CD4-positive, CD25-positive, alpha-beta regulatory T cell (primary cell): Measurements from ENCODE around the gene MAPK8IP1. TPM values are rescaled to one million over a fixed set of nuclear protein-coding genes. Genes with fewer than 3 reads are reported as not detected.

ENCODE experiments used
- ATAC-seq, 2 donors: fragments of 150-1000 bp; cut with Tn5 transposase; one replicate each; pipeline ENCODE4 v1.10.0; 2021; ENCODE audit warnings: low read depth in 2 of 2, moderate number of reproducible peaks in 2 of 2, moderate library complexity in 1 of 2
- DNase-seq, 3 donors: peaks; one replicate each; pipeline versions ENCODE4 v3.0.0 to v3.0.0-alpha.2; 2012 to 2022; ENCODE audit warnings: mixed read lengths in 1 of 3
- H3K27ac ChIP-seq: one replicate; pipeline ENCODE4 v1.7.0; 2013; ENCODE audit warnings: mild to moderate bottlenecking, low read length; ENCODE audit not compliant: insufficient read depth, poor library complexity, severe bottlenecking
- H3K27me3 ChIP-seq: one replicate; pipeline ENCODE4 v1.7.0; 2013; ENCODE audit warnings: low read length; ENCODE audit not compliant: control insufficient read depth, insufficient read depth
- H3K36me3 ChIP-seq: one replicate; pipeline ENCODE4 v1.7.0; 2013; ENCODE audit warnings: mild to moderate bottlenecking, low read length, moderate library complexity; ENCODE audit not compliant: control insufficient read depth, insufficient read depth
- H3K4me1 ChIP-seq: 2 replicates; pipeline ENCODE4 v1.7.0; 2013; ENCODE audit warnings: mild to moderate bottlenecking, low read length; ENCODE audit not compliant: insufficient read depth, control insufficient read depth, poor library complexity, severe bottlenecking
- H3K4me3 ChIP-seq: one replicate; pipeline ENCODE4 v1.7.0; 2013; ENCODE audit warnings: low read depth, mild to moderate bottlenecking, low read length, moderate library complexity
- H3K9me3 ChIP-seq, 2 experiments: 1 replicate in 1 of 2; 2 replicates in 1 of 2; pipeline ENCODE4 v1.7.0; 2013; ENCODE audit warnings: low read length in 2 of 2, mild to moderate bottlenecking in 1 of 2, moderate library complexity in 1 of 2; ENCODE audit not compliant: control insufficient read depth in 2 of 2
- H3K27ac Mint-ChIP-seq, 3 donors: one replicate each; pipeline ENCODE4 v1.8.0; 2020 to 2022; ENCODE audit warnings: mild to moderate bottlenecking in 3 of 3, mixed read lengths in 3 of 3, moderate library complexity in 2 of 3
- H3K27me3 Mint-ChIP-seq: one replicate; pipeline ENCODE4 v1.8.0; 2022; ENCODE audit warnings: mild to moderate bottlenecking, mixed read lengths
- H3K36me3 Mint-ChIP-seq: one replicate; pipeline ENCODE4 v1.8.0; 2020; ENCODE audit warnings: mixed read lengths
- H3K4me1 Mint-ChIP-seq, 4 donors: one replicate each; pipeline ENCODE4 v1.8.0; 2020 to 2022; ENCODE audit warnings: mixed read lengths in 4 of 4, mild to moderate bottlenecking in 1 of 4
- H3K4me3 Mint-ChIP-seq, 4 donors: one replicate each; pipeline ENCODE4 v1.8.0; 2020 to 2022; ENCODE audit warnings: mild to moderate bottlenecking in 4 of 4, mixed read lengths in 4 of 4, moderate library complexity in 3 of 4
- H3K9me3 Mint-ChIP-seq, 7 donors: one replicate each; pipeline ENCODE4 v1.8.0; 2020 to 2022; ENCODE audit warnings: mixed read lengths in 7 of 7, mild to moderate bottlenecking in 3 of 7, moderate library complexity in 2 of 7
- polyA plus RNA-seq, 4 donors: library from polyadenylated mRNA; unstranded; fragments of 300-500 nt; fragmentation: Illumina TruSeq; gene quantifications; one replicate each; pipeline ENCODE4 v1.2.3, GENCODE V29; 2021
- total RNA-seq: library from RNA; stranded (reverse); gene quantifications from one replicate; pipeline ENCODE4 v1.2.3, GENCODE V29; 2022

MAPK8IP1 gene
- total and polyA plus RNA-seq, 5 donors from 2014 or later: 0.18 to 4.1 TPM; not detected in 3

DNA sequence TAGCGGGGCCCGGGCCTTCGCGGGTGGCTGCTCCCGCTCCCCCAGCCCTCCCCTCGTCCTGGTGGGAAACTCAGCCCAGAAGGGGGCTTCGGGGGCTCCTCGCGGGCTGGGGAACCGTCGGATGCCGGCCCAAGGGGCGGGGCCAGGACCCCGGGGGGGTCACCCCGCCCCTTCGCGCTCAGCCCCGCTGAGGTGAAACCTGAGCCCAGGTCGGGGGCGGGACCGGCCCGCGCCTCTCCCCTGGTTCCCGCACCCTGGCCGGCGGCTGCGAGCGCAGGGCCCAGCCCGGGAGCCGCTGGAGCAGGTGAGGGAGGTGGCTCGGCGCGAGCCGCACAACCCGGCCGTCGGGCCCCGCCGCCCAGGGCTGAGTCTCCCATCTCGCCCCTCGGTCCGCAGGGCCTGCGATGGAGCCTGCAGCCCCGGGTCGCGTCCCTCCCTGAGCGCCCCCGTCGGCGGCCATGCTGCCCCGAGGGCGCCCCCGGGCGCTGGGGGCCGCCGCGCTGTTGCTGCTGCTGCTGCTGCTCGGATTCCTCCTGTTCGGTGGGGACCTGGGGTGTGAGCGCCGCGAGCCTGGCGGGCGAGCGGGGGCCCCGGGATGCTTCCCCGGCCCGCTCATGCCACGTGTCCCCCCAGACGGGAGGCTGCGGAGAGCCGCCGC, 37.1 kb downstream of the MAPK8IP1 start, which contains the start of gene LARGE2:
Gene LARGE2 (plus strand): TSS at position 232 of the 658 bp plus-strand sequence. CDS start 227 bp downstream, at position 459.
- DNase-seq (peak in 1 of 3 donors; percentile 37), ATAC-seq (no peak)
- H3K9me3 Mint-ChIP-seq: peaks cover 0 to 2% (median 0%) of the 10 kb centered on the region in 7 donors
- H3K36me3 Mint-ChIP-seq: peaks cover 3% of the 10 kb centered on the region
- Histone ChIP-seq H3K4me1 (peaks cover 45% of the 10 kb centered on the region), H3K27ac (peak within 1 kb of the TSS; percentile 14), H3K4me3 (no peak within 1 kb of the TSS), H3K27me3 (no peaks in the 10 kb centered on the region), H3K9me3 (no peaks in the 10 kb centered on the region), H3K36me3 (no peaks in the 10 kb centered on the region)
- H3K27me3 Mint-ChIP-seq: peaks cover 37% of the 10 kb centered on the region
- H3K27ac Mint-ChIP-seq: peak within 1 kb of the TSS in 2 of 3 donors; percentile 63 to 88
- peaks cover 0 to 60% (median 25%) of the 10 kb centered on the region in 4 donors for H3K4me1 Mint-ChIP-seq
- H3K4me3 Mint-ChIP-seq: peak within 1 kb of the TSS; percentile 93 to 97 (median 94)

DNA sequence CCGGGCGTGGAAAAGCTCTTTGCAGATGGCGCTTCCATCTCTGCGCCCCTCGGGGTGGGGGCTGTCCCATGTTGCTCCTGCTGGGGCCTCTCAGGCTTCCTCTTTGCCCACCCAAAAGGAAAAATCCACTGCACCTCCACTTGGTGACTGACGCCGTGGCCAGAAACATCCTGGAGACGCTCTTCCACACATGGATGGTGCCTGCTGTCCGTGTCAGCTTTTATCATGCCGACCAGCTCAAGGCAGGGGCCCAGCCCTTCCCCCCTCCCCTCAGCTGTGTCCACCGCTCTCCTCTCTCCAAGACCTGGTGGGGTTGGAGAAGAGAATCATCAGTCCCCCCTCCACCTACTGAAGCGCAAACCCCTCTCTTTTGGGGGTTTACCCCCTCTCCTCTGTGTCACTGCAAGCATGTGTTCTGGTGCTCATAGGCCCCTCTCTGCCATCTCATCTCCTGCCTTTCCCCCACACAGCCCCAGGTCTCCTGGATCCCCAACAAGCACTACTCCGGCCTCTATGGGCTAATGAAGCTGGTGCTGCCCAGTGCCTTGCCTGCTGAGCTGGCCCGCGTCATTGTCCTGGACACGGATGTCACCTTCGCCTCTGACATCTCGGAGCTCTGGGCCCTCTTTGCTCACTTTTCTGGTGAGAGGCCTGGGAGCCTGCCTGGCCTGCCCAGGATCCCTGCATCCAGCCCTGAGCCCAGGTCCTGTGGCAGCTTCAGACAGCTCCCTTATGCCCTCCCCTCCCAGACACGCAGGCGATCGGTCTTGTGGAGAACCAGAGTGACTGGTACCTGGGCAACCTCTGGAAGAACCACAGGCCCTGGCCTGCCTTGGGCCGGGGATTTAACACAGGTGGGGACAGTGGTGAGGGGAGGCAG, 38.8 kb downstream of the MAPK8IP1 start:
- H3K4me3 Mint-ChIP-seq: peak overlapping the region; percentile 52 to 94 (median 81)
- Histone ChIP-seq H3K27me3 (no peaks in the 10 kb centered on the region), H3K4me3 (no peak overlapping the region), H3K4me1 (peaks cover 39% of the 10 kb centered on the region), H3K9me3 (no peaks in the 10 kb centered on the region), H3K36me3 (no peaks in the 10 kb centered on the region), H3K27ac (no peak overlapping the region)
- peak overlapping the region; percentile 57 to 79 (median 70) for H3K27ac Mint-ChIP-seq
- no peak for DNase-seq
- peaks cover 0 to 2% (median 0%) of the 10 kb centered on the region in 7 donors for H3K9me3 Mint-ChIP-seq
- H3K4me1 Mint-ChIP-seq: peaks cover 0 to 55% (median 19%) of the 10 kb centered on the region in 4 donors
- peaks cover 3% of the 10 kb centered on the region for H3K36me3 Mint-ChIP-seq
- H3K27me3 Mint-ChIP-seq: peaks cover 33% of the 10 kb centered on the region
- no peak for ATAC-seq

DNA sequence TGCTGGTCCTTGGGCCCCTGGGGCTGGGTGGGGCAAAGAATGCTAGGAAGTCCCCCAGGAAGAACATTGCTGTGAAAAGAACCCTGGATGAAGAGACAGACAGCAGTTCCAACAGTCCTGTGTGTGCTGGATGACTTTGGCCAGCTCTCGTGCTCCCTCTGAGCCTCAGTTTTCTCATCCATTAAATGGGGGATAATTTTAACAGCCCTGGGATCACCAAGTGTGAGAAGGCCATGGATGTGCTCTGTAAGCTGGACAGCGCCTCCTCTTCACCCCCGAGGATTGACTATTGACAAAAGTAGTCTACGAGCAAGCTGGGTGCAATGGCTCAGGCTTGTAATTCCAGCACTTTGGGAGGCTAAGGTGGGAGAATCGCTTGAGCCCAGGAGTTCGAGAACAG, 39.5 kb downstream of the MAPK8IP1 start:
- Histone ChIP-seq H3K9me3 (no peaks in the 10 kb centered on the region), H3K36me3 (no peaks in the 10 kb centered on the region), H3K4me1 (peaks cover 39% of the 10 kb centered on the region), H3K4me3 (no peak overlapping the region), H3K27me3 (no peaks in the 10 kb centered on the region), H3K27ac (no peak overlapping the region)
- peaks cover 31% of the 10 kb centered on the region for H3K27me3 Mint-ChIP-seq
- peaks cover 5% of the 10 kb centered on the region for H3K36me3 Mint-ChIP-seq
- ATAC-seq (no peak), DNase-seq (no peak)
- peak overlapping the region in 2 of 4 donors; percentile 52 to 94 for H3K4me3 Mint-ChIP-seq
- H3K27ac Mint-ChIP-seq: peak overlapping the region in 1 of 3 donors; percentile 36
- H3K9me3 Mint-ChIP-seq: peaks cover 0 to 2% (median 0%) of the 10 kb centered on the region in 7 donors
- peaks cover 3 to 55% (median 19%) of the 10 kb centered on the region in 4 donors for H3K4me1 Mint-ChIP-seq

DNA sequence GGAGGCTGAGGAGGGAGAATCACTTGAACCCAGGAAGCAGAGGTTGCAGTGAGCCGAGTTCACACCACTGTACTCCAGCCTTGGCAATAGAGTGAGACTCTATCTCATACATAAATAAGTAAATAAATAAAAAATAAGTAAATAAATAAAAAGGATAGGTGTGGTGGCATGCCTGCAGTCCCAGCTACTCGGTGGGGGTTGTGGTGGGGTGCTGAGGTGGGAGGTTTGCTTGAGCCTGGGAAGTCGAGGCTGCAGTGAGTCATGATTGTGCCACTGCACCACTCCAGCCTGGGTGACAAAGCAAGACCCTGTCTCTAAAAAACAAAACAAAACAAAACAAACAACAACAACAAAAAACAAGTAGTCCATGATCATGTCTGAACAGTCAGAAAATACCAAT, 40.1 kb downstream of the MAPK8IP1 start:
- Histone ChIP-seq H3K4me1 (peaks cover 41% of the 10 kb centered on the region), H3K9me3 (no peaks in the 10 kb centered on the region), H3K27me3 (no peaks in the 10 kb centered on the region), H3K36me3 (no peaks in the 10 kb centered on the region), H3K4me3 (no peak overlapping the region), H3K27ac (no peak overlapping the region)
- Mint-ChIP-seq H3K9me3 (peaks cover 0 to 2% (median 0%) of the 10 kb centered on the region in 7 donors), H3K4me1 (peaks cover 6 to 56% (median 23%) of the 10 kb centered on the region in 4 donors), H3K4me3 (peak overlapping the region in 2 of 4 donors; percentile 52 to 54), H3K36me3 (peaks cover 8% of the 10 kb centered on the region), H3K27ac (no peak overlapping the region), H3K27me3 (peaks cover 25% of the 10 kb centered on the region)
- DNase-seq (no peak), ATAC-seq (no peak)

DNA sequence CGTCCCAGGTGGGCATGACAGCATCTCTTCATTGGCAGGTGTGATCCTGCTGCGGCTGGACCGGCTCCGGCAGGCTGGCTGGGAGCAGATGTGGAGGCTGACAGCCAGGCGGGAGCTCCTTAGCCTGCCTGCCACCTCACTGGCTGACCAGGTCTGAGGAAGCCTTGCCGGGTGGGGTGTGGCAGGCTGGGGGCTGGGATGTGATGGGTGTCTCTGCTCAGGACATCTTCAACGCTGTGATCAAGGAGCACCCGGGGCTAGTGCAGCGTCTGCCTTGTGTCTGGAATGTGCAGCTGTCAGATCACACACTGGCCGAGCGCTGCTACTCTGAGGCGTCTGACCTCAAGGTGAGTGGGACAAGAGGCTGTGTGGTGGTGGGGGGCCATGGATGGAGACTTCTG, 40.5 kb downstream of the MAPK8IP1 start:
- Histone ChIP-seq H3K4me1 (peaks cover 46% of the 10 kb centered on the region), H3K9me3 (no peaks in the 10 kb centered on the region), H3K4me3 (no peak overlapping the region), H3K27me3 (no peaks in the 10 kb centered on the region), H3K36me3 (no peaks in the 10 kb centered on the region), H3K27ac (no peak overlapping the region)
- peaks cover 0 to 2% (median 0%) of the 10 kb centered on the region in 7 donors for H3K9me3 Mint-ChIP-seq
- H3K4me3 Mint-ChIP-seq: peak overlapping the region in 2 of 4 donors; percentile 51 to 52
- peaks cover 6 to 55% (median 23%) of the 10 kb centered on the region in 4 donors for H3K4me1 Mint-ChIP-seq
- ATAC-seq (no peak), DNase-seq (no peak)
- H3K36me3 Mint-ChIP-seq: peaks cover 8% of the 10 kb centered on the region
- peaks cover 20% of the 10 kb centered on the region for H3K27me3 Mint-ChIP-seq
- no peak overlapping the region for H3K27ac Mint-ChIP-seq

DNA sequence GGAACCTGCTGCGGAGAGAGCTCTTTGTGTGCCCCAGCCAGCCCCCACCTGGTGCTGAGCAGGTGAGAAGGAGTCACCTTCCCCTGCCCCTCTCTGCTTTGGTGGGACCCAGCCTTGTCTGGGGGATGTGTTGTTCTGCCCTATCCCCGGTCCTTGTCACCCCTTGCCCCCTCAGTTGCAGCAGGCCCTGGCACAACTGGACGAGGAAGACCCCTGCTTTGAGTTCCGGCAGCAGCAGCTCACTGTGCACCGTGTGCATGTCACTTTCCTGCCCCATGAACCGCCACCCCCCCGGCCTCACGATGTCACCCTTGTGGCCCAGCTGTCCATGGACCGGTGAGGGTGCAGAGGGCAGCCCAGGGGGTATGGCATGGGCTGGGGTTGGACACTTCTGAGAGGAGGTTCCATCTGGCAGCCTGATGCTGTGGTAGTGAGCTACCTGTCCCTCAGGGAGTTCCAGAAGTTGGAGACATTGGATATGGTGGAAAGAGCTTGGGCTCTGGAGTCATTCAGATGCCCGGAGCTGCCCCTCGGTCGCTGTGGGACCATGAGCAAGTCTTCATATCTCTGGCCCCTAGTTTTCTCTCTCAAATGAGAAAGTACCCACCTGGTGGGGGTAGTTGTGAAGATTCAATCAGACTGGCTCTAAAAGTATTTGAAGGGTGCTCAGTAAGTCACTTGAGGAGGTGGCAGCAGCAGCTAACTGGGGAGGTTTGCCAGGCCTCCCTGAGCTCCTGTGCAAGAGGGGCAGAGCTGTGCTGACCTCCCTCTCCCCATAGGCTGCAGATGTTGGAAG, 41.3 kb downstream of the MAPK8IP1 start:
- Histone ChIP-seq H3K9me3 (no peaks in the 10 kb centered on the region), H3K27me3 (no peaks in the 10 kb centered on the region), H3K36me3 (no peaks in the 10 kb centered on the region), H3K4me1 (peaks cover 52% of the 10 kb centered on the region), H3K27ac (no peak overlapping the region), H3K4me3 (no peak overlapping the region)
- Mint-ChIP-seq H3K4me3 (peak overlapping the region in 1 of 4 donors; percentile 11), H3K4me1 (peaks cover 6 to 56% (median 24%) of the 10 kb centered on the region in 4 donors), H3K36me3 (peaks cover 8% of the 10 kb centered on the region), H3K9me3 (no peaks in the 10 kb centered on the region), H3K27ac (no peak overlapping the region), H3K27me3 (peaks cover 15% of the 10 kb centered on the region)
- DNase-seq: no peak
- ATAC-seq: no peak

DNA sequence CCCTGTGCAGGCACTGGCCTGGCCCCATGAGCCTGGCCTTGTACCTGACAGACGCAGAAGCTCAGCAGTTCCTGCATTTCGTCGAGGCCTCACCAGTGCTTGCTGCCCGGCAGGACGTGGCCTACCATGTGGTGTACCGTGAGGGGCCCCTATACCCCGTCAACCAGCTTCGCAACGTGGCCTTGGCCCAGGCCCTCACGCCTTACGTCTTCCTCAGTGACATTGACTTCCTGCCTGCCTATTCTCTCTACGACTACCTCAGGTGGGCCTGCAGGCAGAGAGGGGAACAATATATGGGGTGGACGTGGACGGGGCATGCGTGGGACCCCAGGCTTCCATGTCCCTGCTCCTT, 41.9 kb downstream of the MAPK8IP1 start:
- Mint-ChIP-seq H3K4me1 (peaks cover 6 to 60% (median 25%) of the 10 kb centered on the region in 4 donors), H3K9me3 (no peaks in the 10 kb centered on the region), H3K27me3 (peaks cover 15% of the 10 kb centered on the region), H3K4me3 (peak overlapping the region in 1 of 4 donors; percentile 11), H3K36me3 (peaks cover 9% of the 10 kb centered on the region), H3K27ac (no peak overlapping the region)
- Histone ChIP-seq H3K27ac (no peak overlapping the region), H3K9me3 (no peaks in the 10 kb centered on the region), H3K27me3 (no peaks in the 10 kb centered on the region), H3K36me3 (no peaks in the 10 kb centered on the region), H3K4me3 (no peak overlapping the region), H3K4me1 (peaks cover 47% of the 10 kb centered on the region)
- ATAC-seq (no peak), DNase-seq (no peak)
